Esophagus (tissue), 2 donors: ENCODE results near the gene ITGB1BP2. TPM values are rescaled to one million over a fixed set of nuclear protein-coding genes. Genes with fewer than 3 reads are reported as not detected.
"Not testable (repeated sequence)": the region's sequence is repeated elsewhere in the genome, so short reads cannot be mapped to it uniquely, and the experiment has no call there.

Experiments
- H3K27ac ChIP-seq, 2 donors: one replicate each; pipeline ENCODE4 v1.5.1; 2013; ENCODE audit warnings: low read depth in 2 of 2, mild to moderate bottlenecking in 2 of 2, inconsistent platforms in 1 of 2, low read length in 1 of 2, moderate library complexity in 1 of 2
- H3K27me3 ChIP-seq, 2 donors: one replicate each; pipeline ENCODE4 v1.6.1; 2013; ENCODE audit warnings: low read length in 2 of 2, control low read depth in 1 of 2, mild to moderate bottlenecking in 1 of 2; ENCODE audit not compliant: insufficient read depth in 2 of 2, control insufficient read depth in 1 of 2
- H3K36me3 ChIP-seq, 2 donors: one replicate each; pipeline ENCODE4 v1.6.1; 2013; ENCODE audit warnings: low read length in 1 of 2; ENCODE audit not compliant: control insufficient read depth in 2 of 2, insufficient read depth in 2 of 2
- H3K4me1 ChIP-seq, 2 donors: one replicate each; pipeline ENCODE4 v1.6.1; 2013; ENCODE audit warnings: low read length in 1 of 2; ENCODE audit not compliant: control insufficient read depth in 2 of 2, insufficient read depth in 2 of 2
- H3K4me3 ChIP-seq, 2 donors: one replicate each; pipeline ENCODE4 v1.5.1; 2013; ENCODE audit warnings: low read length in 2 of 2, mild to moderate bottlenecking in 2 of 2, low read depth in 1 of 2, moderate library complexity in 1 of 2
- H3K9me3 ChIP-seq, 2 donors: one replicate each; pipeline ENCODE4 v1.6.1; 2013; ENCODE audit warnings: mild to moderate bottlenecking in 2 of 2, low read depth in 1 of 2, low read length in 1 of 2, moderate library complexity in 1 of 2; ENCODE audit not compliant: control insufficient read depth in 2 of 2, insufficient read depth in 1 of 2
- WGBS, 2 donors: extraction: QIAGEN DNeasy Blood & Tissue Kit; methylation state at CpG; one replicate each; pipeline ENCODE4 v1.1.7; 2013; 5-methylcytosine and 5-hydroxymethylcytosine counted together
- polyA plus RNA-seq, 2 donors: library from polyadenylated mRNA; stranded (reverse); fragments of 200-250 nt; gene quantifications; one replicate each; pipeline ENCODE4 v1.2.3, GENCODE V29; 2013
- donor health status: healthy with polysubstance abuse.
- donor health status: Bipolar disorder and iron deficiency.

Gene ITGB1BP2
- 1 to 10 TPM; 1.2 to 1.3 TPM for polyA plus RNA-seq

GRCh38 chrX:71301195-71301924, at the start of gene ITGB1BP2:
Gene ITGB1BP2 (plus strand): TSS chrX:71301750. CDS start chrX:71301807, 57 bp downstream.
- Histone ChIP-seq H3K27me3 (peaks cover 0 to 2% of the 10 kb centered on the region in 2 donors), H3K36me3 (peaks cover 0 to 9% of the 10 kb centered on the region in 2 donors), H3K9me3 (no peaks in the 10 kb centered on the region), H3K4me3 (no peak within 1 kb of the TSS), H3K27ac (peak within 1 kb of the TSS in 1 of 2 donors; percentile 33), H3K4me1 (no peaks in the 10 kb centered on the region)
- 58 to 71% methylated on average over 10 of the region's 10 CpGs for WGBS, 2 donors

GRCh38 chrX:71252221-71252620, 49.3 kb upstream of the ITGB1BP2 start:
- no peaks in the 10 kb centered on the region for H3K27me3 ChIP-seq
- H3K4me1 ChIP-seq, result peaks cover 0 to 5% of the 10 kb centered on the region in 2 donors
- no peak overlapping the region for H3K4me3 ChIP-seq
- no peak overlapping the region for H3K27ac ChIP-seq
- H3K9me3 ChIP-seq, result no peaks in the 10 kb centered on the region
- 65 to 66% methylated on average over 2 of the region's 2 CpGs for whole genome bisulfite sequencing, 2 donors
- H3K36me3 ChIP-seq, result peaks cover 0 to 15% of the 10 kb centered on the region in 2 donors

- Histone ChIP-seq H3K36me3 (peaks cover 0 to 5% of the 10 kb centered on the region in 2 donors), H3K9me3 (no peaks in the 10 kb centered on the region), H3K27me3 (no peaks in the 10 kb centered on the region), H3K27ac (peak overlapping the region in 1 of 2 donors; percentile 70), H3K4me1 (peaks cover 0 to 5% of the 10 kb centered on the region in 2 donors), H3K4me3 (peak overlapping the region; percentile 52 to 81)
- WGBS, 2 donors, result 2 to 27% methylated on average over 33 to 35 of the region's 35 CpGs
Measured at GRCh38 chrX:71253253-71254091, 48.1 kb upstream of the ITGB1BP2 start.

- Histone ChIP-seq H3K4me1 (peaks cover 0 to 5% of the 10 kb centered on the region in 2 donors), H3K27ac (peak within 1 kb of the TSS; percentile 72 to 89), H3K4me3 (peak within 1 kb of the TSS; percentile 52 to 81), H3K27me3 (no peaks in the 10 kb centered on the region), H3K36me3 (peaks cover 0 to 4% of the 10 kb centered on the region in 2 donors), H3K9me3 (no peaks in the 10 kb centered on the region)
- 0 to 28% methylated on average over 51 to 53 of the region's 54 CpGs for WGBS, 2 donors
Measured at GRCh38 chrX:71254092-71254963, 47.2 kb upstream of the ITGB1BP2 start, which contains the start of gene ZMYM3. Gene ZMYM3 (minus strand): TSS chrX:71254140. CDS start chrX:71253255, 885 bp downstream.

- Histone ChIP-seq H3K9me3 (no peaks in the 10 kb centered on the region), H3K36me3 (no peaks in the 10 kb centered on the region), H3K4me1 (peaks cover 0 to 5% of the 10 kb centered on the region in 2 donors), H3K27ac (no peak overlapping the region), H3K27me3 (no peaks in the 10 kb centered on the region), H3K4me3 (no peak overlapping the region)
- 61% methylated on average over 6 of the region's 6 CpGs for WGBS, 2 donors
Measured at GRCh38 chrX:71256051-71256450, 45.5 kb upstream of the ITGB1BP2 start.

GRCh38 chrX:71256856-71257255, 44.7 kb upstream of the ITGB1BP2 start:
- no peaks in the 10 kb centered on the region for H3K27me3 ChIP-seq
- H3K9me3 ChIP-seq, result no peaks in the 10 kb centered on the region
- no peak overlapping the region for H3K4me3 ChIP-seq
- peaks cover 0 to 5% of the 10 kb centered on the region in 2 donors for H3K4me1 ChIP-seq
- no peaks in the 10 kb centered on the region for H3K36me3 ChIP-seq
- 95 to 98% methylated on average over 4 of the region's 4 CpGs for WGBS, 2 donors
- H3K27ac ChIP-seq, result no peak overlapping the region

GRCh38 chrX:71268624-71269023, 32.9 kb upstream of the ITGB1BP2 start:
- H3K4me1 ChIP-seq, H3K9me3 ChIP-seq: not testable (repeated sequence)

GRCh38 chrX:71269801-71270395, 31.7 kb upstream of the ITGB1BP2 start:
- WGBS, 2 donors, result 80 to 95% methylated on average over 17 to 19 of the region's 19 CpGs

More at GRCh38 chrX:71268624-71269023, 32.9 kb upstream of the ITGB1BP2 start:
- H3K36me3 ChIP-seq, H3K4me3 ChIP-seq, H3K27me3 ChIP-seq, H3K27ac ChIP-seq: not testable (repeated sequence)

GRCh38 chrX:71272313-71272712, 29.2 kb upstream of the ITGB1BP2 start:
- H3K27me3 ChIP-seq, H3K9me3 ChIP-seq, H3K4me1 ChIP-seq, H3K4me3 ChIP-seq, H3K27ac ChIP-seq, H3K36me3 ChIP-seq: not testable (repeated sequence)
- WGBS, 2 donors, result 89 to 94% methylated on average over 2 of the region's 2 CpGs

More at GRCh38 chrX:71269801-71270395, 31.7 kb upstream of the ITGB1BP2 start:
- no peaks in the 10 kb centered on the region for H3K27me3 ChIP-seq
- no peak overlapping the region for H3K4me3 ChIP-seq
- H3K4me1 ChIP-seq, result no peaks in the 10 kb centered on the region
- no peaks in the 10 kb centered on the region for H3K9me3 ChIP-seq
- H3K36me3 ChIP-seq, result no peaks in the 10 kb centered on the region
- H3K27ac ChIP-seq, result no peak overlapping the region
